ENCODE data around the gene GRIK4.

GRCh38 chr11:120869097-120869496 lies 357.5 kb downstream of the GRIK4 start:
- no peak for TF ChIP-seq CTCF (IDR thresholded peaks at IDR 0.05)
- no peak for TF ChIP-seq POLR2A (IDR thresholded peaks at IDR 0.05)
